NCI-H526 treated with DMSO at 0.1 percent for 48 hours (cell line): Measurements from ENCODE around the gene TBX15.

Experiments used
- DNase-seq: peaks from one replicate; lab custom pipeline; 2025; lab: John Stamatoyannopoulos, UW

Gene TBX15

GRCh38 chr1:119001181-119002027, 13.3 kb upstream of the TBX15 start:
- DNase-seq, result no peak

GRCh38 chr1:119000371-119001180, 12.4 kb upstream of the TBX15 start:
- DNase-seq, result no peak

GRCh38 chr1:118999348-119000071, 11.4 kb upstream of the TBX15 start:
- no peak for DNase-seq

- DNase-seq, result no peak
Measured at GRCh38 chr1:118998171-118998570, 10.0 kb upstream of the TBX15 start.

- DNase-seq, result no peak
Measured at GRCh38 chr1:118997225-118997624, 9.1 kb upstream of the TBX15 start.

GRCh38 chr1:118995312-118996016, 7.3 kb upstream of the TBX15 start:
- DNase-seq, result no peak

GRCh38 chr1:118993700-118994026, 5.5 kb upstream of the TBX15 start:
- no peak for DNase-seq

GRCh38 chr1:118992868-118993699, 4.9 kb upstream of the TBX15 start:
- no peak for DNase-seq

GRCh38 chr1:118992237-118992825, 4.2 kb upstream of the TBX15 start:
- no peak for DNase-seq

- no peak for DNase-seq
Measured at GRCh38 chr1:118991448-118991847, 3.3 kb upstream of the TBX15 start.

- DNase-seq, result no peak
Measured at GRCh38 chr1:118990513-118991152, 2.5 kb upstream of the TBX15 start.

GRCh38 chr1:118989878-118990378, 1.8 kb upstream of the TBX15 start:
- no peak for DNase-seq

- no peak for DNase-seq
Measured at GRCh38 chr1:118989006-118989815, 1.1 kb upstream of the TBX15 start.

- DNase-seq, result peak; percentile 9
Measured at GRCh38 chr1:118987468-118988185, 516 bp downstream of the TBX15 start.

GRCh38 chr1:118986555-118987467, 1.3 kb downstream of the TBX15 start:
- no peak for DNase-seq

- no peak for DNase-seq
Measured at GRCh38 chr1:118985640-118986554, 2.2 kb downstream of the TBX15 start.
